ENCODE measurements around the gene ANTXRL. TPM values are rescaled to one million over a fixed set of nuclear protein-coding genes. Genes with fewer than 3 reads are reported as not detected.
"Not testable (repeated sequence)": the region's sequence is repeated elsewhere in the genome, so short reads cannot be mapped to it uniquely, and the experiment has no call there.

Gene ANTXRL
- total and polyA plus RNA-seq, 3 experiments from 2014 or later, result not detected

DNA sequence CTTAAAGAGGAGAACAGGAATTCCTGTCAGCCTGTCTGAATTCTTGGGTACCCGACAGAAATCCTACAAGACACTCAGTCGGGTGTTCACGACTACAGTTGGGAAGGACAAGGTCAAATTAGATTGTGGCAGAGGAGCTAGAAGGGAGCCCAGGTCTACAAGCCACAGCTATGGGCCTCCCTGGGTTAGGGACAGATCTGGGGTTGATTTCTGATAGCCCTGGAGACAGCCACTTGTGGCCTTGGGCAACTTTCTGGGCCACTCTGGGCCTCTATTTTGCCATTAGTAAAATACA is 39.7 kb upstream of the ANTXRL start:
- ChIA-PET CTCF (no interaction called here), POLR2A (no interaction called here)
- Mint-ChIP-seq H3K36me3 (peaks cover 25 to 73% (median 29%) of the 10 kb centered on the region in 3 donors), H3K4me1 (peaks cover 19 to 38% (median 32%) of the 10 kb centered on the region in 3 donors), H3K4me3 (peak overlapping the region in 1 of 7 donors; percentile 12), H3K27me3 (no peaks in the 10 kb centered on the region), H3K27ac (peak overlapping the region in 1 of 8 donors; percentile 15), H3K9me3 (peaks cover 10 to 15% (median 11%) of the 10 kb centered on the region in 5 donors)
- no peak overlapping the region for H3K27ac ChIP-seq (ENCODE audit: low read depth, low read length)
- H3K36me3 ChIP-seq (ENCODE audit: insufficient read depth, low read length), result peaks cover 17% of the 10 kb centered on the region
- DNase-seq, result no peak
- no peaks in the 10 kb centered on the region for H3K9me3 ChIP-seq (ENCODE audit: low read length)
- no peak overlapping the region for H3K4me3 ChIP-seq (ENCODE audit: low read length)
- no peaks in the 10 kb centered on the region for H3K4me1 ChIP-seq (ENCODE audit: insufficient read depth, low read length)
- no peaks in the 10 kb centered on the region for H3K27me3 ChIP-seq (ENCODE audit: insufficient read depth, low read length, poor library complexity, severe bottlenecking)

DNA sequence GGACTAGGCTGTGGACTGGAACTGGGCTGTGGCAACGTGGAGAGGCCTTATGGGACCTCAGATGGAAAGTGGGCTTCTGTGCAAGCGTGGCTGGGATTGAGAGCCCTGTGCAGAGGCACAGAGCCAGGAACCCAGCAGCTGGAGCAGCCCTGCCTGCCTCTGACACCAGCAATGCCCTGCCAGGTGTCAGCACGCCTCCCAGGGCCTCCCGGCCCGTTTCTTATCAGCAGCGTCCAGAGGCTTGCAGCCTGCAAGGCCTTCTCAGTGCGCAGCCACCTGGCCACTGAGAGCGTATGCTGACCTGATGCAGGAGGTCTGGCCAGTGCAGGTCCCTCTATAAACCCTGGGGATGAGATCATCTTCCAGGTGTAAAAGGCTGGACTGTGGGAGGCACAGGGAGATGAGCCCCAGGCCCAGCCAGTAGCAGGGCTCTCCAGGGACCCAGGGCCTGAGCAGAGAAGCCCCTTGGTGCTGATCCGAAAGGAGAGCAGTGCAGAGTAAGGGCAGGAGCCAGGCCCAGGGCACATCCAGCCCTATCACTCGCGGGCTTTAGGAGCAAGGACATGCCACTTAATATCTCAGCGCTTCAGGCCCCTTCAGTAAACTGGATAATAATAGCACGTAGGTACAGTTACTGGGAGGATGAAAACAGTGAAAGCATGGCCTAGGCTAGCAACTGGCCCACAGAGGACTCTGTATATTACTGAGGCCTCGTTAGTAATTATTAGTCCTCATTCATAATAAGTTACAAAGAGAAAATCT is 38.8 kb upstream of the ANTXRL start:
- H3K9me3 ChIP-seq (ENCODE audit: low read length), result no peaks in the 10 kb centered on the region
- CTCF ChIA-PET, result no interaction called here
- POLR2A ChIA-PET, result no interaction called here
- H3K27ac ChIP-seq (ENCODE audit: low read depth, low read length), result no peak overlapping the region
- H3K4me3 ChIP-seq (ENCODE audit: low read length), result no peak overlapping the region
- Mint-ChIP-seq H3K9me3 (peaks cover 2 to 7% (median 5%) of the 10 kb centered on the region in 5 donors), H3K27ac (peak overlapping the region in 2 of 8 donors; percentile 63 to 88), H3K36me3 (peaks cover 20 to 72% (median 20%) of the 10 kb centered on the region in 3 donors), H3K27me3 (no peaks in the 10 kb centered on the region), H3K4me1 (peaks cover 16 to 29% (median 23%) of the 10 kb centered on the region in 3 donors), H3K4me3 (no peak overlapping the region)
- no peaks in the 10 kb centered on the region for H3K4me1 ChIP-seq (ENCODE audit: insufficient read depth, low read length)
- H3K27me3 ChIP-seq (ENCODE audit: insufficient read depth, low read length, poor library complexity, severe bottlenecking), result no peaks in the 10 kb centered on the region
- DNase-seq, result no peak
- peaks cover 17% of the 10 kb centered on the region for H3K36me3 ChIP-seq (ENCODE audit: insufficient read depth, low read length)

DNA sequence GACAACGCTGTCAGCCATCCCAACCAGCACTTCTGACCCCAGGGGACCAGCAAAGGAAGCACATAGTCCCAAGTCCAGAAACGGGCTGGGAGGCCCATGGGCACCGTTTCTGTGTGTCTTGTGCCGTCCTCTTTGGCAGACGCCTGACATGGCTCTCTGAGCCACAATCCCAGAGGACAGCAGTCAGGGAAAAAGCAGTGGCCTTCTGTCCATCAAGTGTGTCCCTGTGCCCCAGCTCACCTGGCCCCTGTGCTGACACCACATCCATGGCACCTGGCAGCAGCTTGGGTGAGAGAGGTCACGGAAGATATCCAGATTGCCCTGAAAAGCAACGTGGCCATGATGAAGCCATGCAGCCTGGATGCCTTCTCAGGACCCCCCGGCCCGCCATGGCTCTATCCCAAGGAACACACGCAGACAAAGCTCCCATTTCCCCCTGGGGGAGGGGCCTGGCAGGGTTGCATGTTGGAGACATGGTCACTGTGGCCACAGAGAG is 38.1 kb upstream of the ANTXRL start:
- Mint-ChIP-seq H3K27me3 (no peaks in the 10 kb centered on the region), H3K9me3 (peaks cover 0 to under 1% (median under 1%) of the 10 kb centered on the region in 5 donors), H3K4me3 (no peak overlapping the region), H3K27ac (peak overlapping the region in 4 of 8 donors; percentile 35 to 75 (median 50)), H3K4me1 (peaks cover 12 to 22% (median 16%) of the 10 kb centered on the region in 3 donors), H3K36me3 (peaks cover 13 to 72% (median 14%) of the 10 kb centered on the region in 3 donors)
- H3K27me3 ChIP-seq (ENCODE audit: insufficient read depth, low read length, poor library complexity, severe bottlenecking), result no peaks in the 10 kb centered on the region
- ChIA-PET POLR2A (no interaction called here), CTCF (no interaction called here)
- no peaks in the 10 kb centered on the region for H3K9me3 ChIP-seq (ENCODE audit: low read length)
- H3K36me3 ChIP-seq (ENCODE audit: insufficient read depth, low read length), result peaks cover 24% of the 10 kb centered on the region
- no peaks in the 10 kb centered on the region for H3K4me1 ChIP-seq (ENCODE audit: insufficient read depth, low read length)
- no peak overlapping the region for H3K27ac ChIP-seq (ENCODE audit: low read depth, low read length)
- no peak overlapping the region for H3K4me3 ChIP-seq (ENCODE audit: low read length)
- no peak for DNase-seq

DNA sequence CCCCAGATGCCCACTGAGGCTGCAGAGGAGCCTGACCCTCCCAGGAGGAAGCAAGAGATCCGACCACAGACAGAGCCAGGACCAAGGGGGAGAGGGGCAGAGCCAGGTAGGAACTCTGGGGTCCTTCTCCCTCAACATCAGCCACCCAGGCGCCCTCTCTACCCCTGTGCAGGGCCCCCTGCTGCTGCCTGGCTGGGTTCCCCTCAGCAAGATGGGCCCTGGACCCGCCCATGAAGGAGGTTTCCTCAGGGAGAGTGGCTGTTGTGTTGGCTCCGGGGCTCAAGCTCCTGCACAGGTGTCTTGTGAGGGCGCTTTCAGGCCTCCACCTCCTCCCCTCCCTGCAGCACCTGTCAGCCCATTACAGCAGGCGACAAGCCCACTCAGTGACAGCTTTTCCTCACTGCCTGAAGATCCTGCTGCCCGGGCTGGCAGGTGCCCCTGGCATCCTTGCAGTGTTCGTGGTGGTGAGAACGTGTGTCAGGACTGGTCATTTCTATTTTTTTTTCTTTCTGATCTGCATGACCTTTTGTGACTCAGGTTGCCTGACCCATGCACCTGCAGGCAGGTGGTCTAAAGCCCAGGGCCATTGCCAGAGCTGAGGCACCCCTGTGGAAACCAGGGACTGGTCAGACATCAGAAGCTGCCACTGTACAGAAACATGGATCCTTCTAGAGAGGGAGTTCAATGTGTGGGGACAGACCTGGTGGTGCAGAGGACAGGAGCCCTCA is 37.0 kb upstream of the ANTXRL start:
- H3K27me3 ChIP-seq (ENCODE audit: insufficient read depth, low read length, poor library complexity, severe bottlenecking); H3K4me3 Mint-ChIP-seq; H3K9me3 Mint-ChIP-seq; H3K4me1 ChIP-seq (ENCODE audit: insufficient read depth, low read length); H3K9me3 ChIP-seq (ENCODE audit: low read length); H3K4me3 ChIP-seq (ENCODE audit: low read length); POLR2A ChIA-PET; CTCF ChIA-PET; H3K27me3 Mint-ChIP-seq; DNase-seq; H3K27ac ChIP-seq (ENCODE audit: low read depth, low read length): not testable (repeated sequence)
- peak overlapping the region in 2 of 8 donors; percentile 23 to 26 for H3K27ac Mint-ChIP-seq
- H3K36me3 ChIP-seq (ENCODE audit: insufficient read depth, low read length), result peaks cover 33% of the 10 kb centered on the region
- peaks cover 6 to 14% (median 8%) of the 10 kb centered on the region in 3 donors for H3K4me1 Mint-ChIP-seq
- H3K36me3 Mint-ChIP-seq, result peaks cover 5 to 72% (median 11%) of the 10 kb centered on the region in 3 donors

DNA sequence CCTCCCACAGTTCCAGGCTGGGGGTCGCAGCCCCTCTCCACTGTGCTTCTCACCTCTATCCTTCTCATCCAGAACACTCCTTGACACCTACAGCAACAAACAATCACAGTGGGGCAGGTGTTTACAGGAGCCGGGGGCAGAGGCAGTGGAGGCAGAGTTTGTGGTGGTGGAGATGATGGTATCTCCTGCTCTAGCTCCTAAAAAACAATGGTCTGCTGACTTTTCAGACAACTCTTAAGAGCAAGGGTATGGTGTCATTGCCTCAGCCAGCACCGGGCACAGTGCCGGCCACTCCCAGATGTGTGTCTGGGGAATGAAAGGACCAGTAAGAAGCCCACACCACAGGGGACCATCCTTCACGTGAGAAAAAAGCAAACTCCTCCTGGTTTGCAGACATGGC is 36.3 kb upstream of the ANTXRL start:
- POLR2A ChIA-PET, result interaction anchor here (1.3 kb wide), 1 partner anchor 15 kb away, joined by 4 read pairs; no protein-coding TSS in a partner anchor
- H3K27ac Mint-ChIP-seq, result peak overlapping the region in 1 of 8 donors; percentile 50

DNA sequence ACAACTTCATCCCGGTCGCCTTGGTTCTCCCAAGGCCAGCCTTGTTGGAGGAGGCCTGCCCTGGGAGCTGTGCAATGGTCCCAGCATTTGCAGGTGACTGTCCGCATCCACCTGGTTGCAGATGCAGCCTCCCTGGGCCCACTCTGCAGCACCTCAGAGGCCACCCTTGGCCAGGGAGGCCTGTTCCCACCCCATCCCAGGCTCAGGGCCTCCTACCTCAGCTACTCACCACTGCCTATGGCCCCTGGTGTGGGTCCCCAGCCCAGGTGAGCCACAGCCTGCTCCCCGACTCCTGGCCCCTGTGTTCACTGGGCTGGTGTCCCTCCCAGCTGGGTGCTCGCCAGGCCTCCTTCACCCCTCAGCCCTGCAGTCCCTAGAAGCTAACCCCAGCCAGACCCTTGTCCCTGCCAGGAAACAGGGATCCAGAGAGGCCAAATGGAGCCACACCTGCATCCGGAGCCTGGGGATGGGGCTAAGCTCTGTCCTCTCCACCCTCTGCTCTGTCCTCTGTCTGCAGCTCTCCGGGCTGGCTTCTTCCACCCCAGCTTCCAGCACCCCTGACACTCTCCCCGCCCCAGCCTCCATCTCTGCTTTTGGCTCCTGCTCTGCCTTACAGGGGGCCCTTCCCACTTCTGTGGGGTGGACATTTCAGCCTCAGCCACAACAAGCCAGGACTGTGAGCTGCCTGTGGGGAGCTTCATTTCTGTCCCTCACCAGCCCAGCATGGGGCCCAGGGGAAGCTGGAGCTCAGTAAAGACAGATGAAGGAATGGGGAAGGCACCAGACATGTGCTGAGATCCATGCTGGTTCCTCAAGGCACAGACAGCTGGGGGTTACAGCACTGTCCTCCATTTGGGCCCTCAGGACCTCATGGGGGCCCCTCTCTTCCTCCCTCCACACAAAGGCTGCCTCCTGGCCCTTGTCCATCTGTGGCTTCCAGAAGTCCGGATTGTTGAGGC is 35.6 kb upstream of the ANTXRL start:
- Histone ChIP-seq H3K27me3 (ENCODE audit: insufficient read depth, low read length, poor library complexity, severe bottlenecking) (no peaks in the 10 kb centered on the region), H3K9me3 (ENCODE audit: low read length) (no peaks in the 10 kb centered on the region), H3K36me3 (ENCODE audit: insufficient read depth, low read length) (peaks cover 35% of the 10 kb centered on the region), H3K4me1 (ENCODE audit: insufficient read depth, low read length) (no peaks in the 10 kb centered on the region), H3K4me3 (ENCODE audit: low read length) (no peak overlapping the region), H3K27ac (ENCODE audit: low read depth, low read length) (no peak overlapping the region)
- Mint-ChIP-seq H3K4me3 (peak overlapping the region in 1 of 7 donors; percentile 10), H3K9me3 (no peaks in the 10 kb centered on the region), H3K27me3 (no peaks in the 10 kb centered on the region), H3K4me1 (peaks cover 7 to 14% (median 11%) of the 10 kb centered on the region in 3 donors), H3K36me3 (peaks cover 3 to 72% (median 11%) of the 10 kb centered on the region in 3 donors), H3K27ac (peak overlapping the region in 3 of 8 donors; percentile 3 to 54 (median 51))
- no peak for DNase-seq
- POLR2A ChIA-PET, result interaction anchor here (1.3 kb wide), 1 partner anchor 16 kb away, joined by 4 read pairs; no protein-coding TSS in a partner anchor
- CTCF ChIA-PET, result no interaction called here

More for the DNA sequence above, 36.3 kb upstream of the ANTXRL start:
- H3K9me3 Mint-ChIP-seq, result no peaks in the 10 kb centered on the region
- no peak overlapping the region for H3K27ac ChIP-seq (ENCODE audit: low read depth, low read length)
- DNase-seq, result no peak
- peaks cover 35% of the 10 kb centered on the region for H3K36me3 ChIP-seq (ENCODE audit: insufficient read depth, low read length)
- no peak overlapping the region for H3K4me3 Mint-ChIP-seq
- no peaks in the 10 kb centered on the region for H3K27me3 Mint-ChIP-seq
- H3K4me1 Mint-ChIP-seq, result peaks cover 7 to 13% (median 8%) of the 10 kb centered on the region in 3 donors
- H3K36me3 Mint-ChIP-seq, result peaks cover 0 to 73% (median 12%) of the 10 kb centered on the region in 3 donors
- H3K4me3 ChIP-seq (ENCODE audit: low read length), result no peak overlapping the region
- H3K4me1 ChIP-seq (ENCODE audit: insufficient read depth, low read length), result no peaks in the 10 kb centered on the region
- no peaks in the 10 kb centered on the region for H3K27me3 ChIP-seq (ENCODE audit: insufficient read depth, low read length, poor library complexity, severe bottlenecking)
- H3K9me3 ChIP-seq (ENCODE audit: low read length), result no peaks in the 10 kb centered on the region
- CTCF ChIA-PET, result no interaction called here

DNA sequence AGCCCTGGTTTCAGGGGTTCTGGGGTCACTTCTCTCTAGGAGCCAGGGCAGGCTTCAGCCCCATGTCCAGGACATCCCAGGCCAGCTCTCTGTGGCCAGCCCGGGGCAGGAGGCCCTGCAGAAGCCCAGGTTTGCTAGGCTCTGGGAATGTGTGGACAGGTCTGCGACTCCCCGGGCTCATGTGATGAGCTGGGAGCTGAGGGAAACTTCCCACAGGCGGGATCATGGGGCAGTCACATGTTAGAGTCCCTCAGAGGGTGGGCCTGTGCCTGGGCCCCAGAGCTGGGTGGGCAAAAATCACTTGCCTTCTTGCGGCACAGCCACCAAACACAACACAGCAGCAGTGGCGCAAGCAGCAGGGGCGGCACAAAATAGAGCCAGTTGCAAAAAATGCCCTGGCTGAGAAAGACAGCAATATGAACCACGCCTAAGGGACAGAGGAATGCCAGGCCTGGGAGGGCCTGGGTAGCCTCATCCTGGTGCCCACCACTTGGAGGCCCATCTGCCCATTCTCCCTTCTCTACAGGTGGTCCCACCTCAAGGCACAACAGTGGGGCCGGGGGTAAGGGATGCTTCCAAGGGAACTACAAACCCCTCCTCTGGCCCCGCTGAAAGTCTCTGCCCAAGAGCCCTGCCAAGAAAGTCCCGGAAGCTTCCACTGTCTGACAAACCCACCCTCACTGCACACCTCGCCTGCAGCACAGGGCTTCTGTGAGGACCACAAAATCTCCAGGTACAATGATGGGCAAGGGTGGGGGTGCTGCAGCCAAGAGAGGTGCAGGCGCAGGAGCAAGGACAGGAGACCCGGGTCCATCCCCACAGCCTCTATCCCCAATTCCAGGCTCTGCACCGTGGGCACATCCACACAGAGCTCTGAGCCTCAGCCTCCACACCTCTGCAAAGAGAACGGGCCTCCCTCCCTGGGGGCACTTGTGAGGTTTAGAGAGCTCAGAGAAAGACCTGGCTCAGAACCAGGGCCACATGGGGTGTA is 34.6 kb upstream of the ANTXRL start:
- Mint-ChIP-seq H3K27me3 (no peaks in the 10 kb centered on the region), H3K4me1 (peaks cover 12 to 19% (median 18%) of the 10 kb centered on the region in 3 donors), H3K9me3 (no peaks in the 10 kb centered on the region), H3K27ac (peak overlapping the region in 1 of 8 donors; percentile 64), H3K36me3 (peaks cover 3 to 70% (median 8%) of the 10 kb centered on the region in 3 donors), H3K4me3 (no peak overlapping the region)
- Histone ChIP-seq H3K27ac (ENCODE audit: low read depth, low read length) (no peak overlapping the region), H3K9me3 (ENCODE audit: low read length) (no peaks in the 10 kb centered on the region), H3K4me1 (ENCODE audit: insufficient read depth, low read length) (no peaks in the 10 kb centered on the region), H3K27me3 (ENCODE audit: insufficient read depth, low read length, poor library complexity, severe bottlenecking) (no peaks in the 10 kb centered on the region), H3K4me3 (ENCODE audit: low read length) (no peak overlapping the region), H3K36me3 (ENCODE audit: insufficient read depth, low read length) (peaks cover 35% of the 10 kb centered on the region)
- no peak for DNase-seq
- ChIA-PET CTCF (no interaction called here), POLR2A (interaction anchor here (1.3 kb wide), 1 partner anchor 17 kb away, joined by 4 read pairs; no protein-coding TSS in a partner anchor)
